GM18511 (cell line): Measurements from ENCODE around the gene FAM20A.

ENCODE experiments used
- ATAC-seq: cut with Tn5 transposase; IDR thresholded peaks from one replicate; pipeline ENCODE4 v1.9.1; 2021; ENCODE audit warnings: mild to moderate bottlenecking, moderate library complexity; ENCODE audit not compliant: unreplicated experiment

Gene FAM20A

DNA sequence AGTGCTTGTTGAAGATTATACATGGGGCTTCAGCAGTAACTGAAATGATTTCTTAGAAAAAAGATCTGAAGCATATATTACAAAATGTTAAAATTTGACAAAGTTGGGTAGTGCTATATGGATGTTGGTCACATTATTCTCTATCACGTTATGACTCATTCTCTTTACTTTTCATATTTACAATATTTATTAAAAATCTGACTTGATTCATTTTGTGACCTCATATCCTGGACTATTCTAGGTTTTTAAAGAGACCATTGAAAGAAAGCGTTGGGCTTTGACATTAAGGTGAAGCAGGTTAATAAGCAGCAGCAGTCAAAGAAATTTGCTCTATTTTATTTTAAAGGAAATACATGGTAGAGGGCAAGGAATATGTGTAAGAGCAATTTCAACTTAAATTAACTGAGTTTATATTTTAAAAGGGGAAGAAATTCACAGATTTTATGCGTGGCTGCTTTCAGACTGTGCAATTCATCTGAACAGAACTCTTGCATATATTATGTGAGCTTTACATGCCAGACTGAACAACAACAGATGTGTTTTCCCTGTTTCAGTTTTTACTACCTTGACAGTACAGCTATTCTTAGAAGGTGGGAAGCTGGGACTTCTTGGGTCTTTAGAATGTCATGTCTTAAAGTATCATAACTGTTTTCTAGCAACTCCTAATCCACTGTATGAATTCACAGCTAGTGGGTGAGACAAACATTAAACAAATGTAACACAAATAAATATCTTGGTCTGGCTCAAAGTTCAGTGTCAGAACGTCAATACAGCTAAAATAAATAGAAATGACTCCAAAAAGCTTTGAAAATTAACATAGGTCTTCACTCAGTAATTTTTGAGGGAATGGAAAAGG lies 10.4 kb upstream of the FAM20A start:
- ATAC-seq, result no peak

DNA sequence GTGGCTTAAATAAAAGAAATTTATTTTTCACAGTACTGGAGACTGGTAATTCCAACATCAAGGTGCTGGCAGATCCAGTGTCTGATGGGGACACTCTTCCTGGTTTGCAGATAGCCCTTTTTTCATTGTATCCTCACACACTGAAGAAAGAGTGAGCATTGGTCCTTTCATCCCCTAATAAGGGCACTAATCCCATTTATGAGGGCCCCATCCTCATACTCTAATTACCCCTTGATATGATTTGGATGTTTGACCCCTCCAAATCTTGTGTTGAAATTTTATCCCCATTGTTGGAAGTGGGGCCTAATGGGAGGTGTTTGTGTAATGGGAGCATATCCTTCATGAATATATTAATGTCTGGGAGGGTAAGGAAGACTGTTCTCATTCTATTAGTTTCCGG lies 9.4 kb upstream of the FAM20A start:
- ATAC-seq, result no peak

DNA sequence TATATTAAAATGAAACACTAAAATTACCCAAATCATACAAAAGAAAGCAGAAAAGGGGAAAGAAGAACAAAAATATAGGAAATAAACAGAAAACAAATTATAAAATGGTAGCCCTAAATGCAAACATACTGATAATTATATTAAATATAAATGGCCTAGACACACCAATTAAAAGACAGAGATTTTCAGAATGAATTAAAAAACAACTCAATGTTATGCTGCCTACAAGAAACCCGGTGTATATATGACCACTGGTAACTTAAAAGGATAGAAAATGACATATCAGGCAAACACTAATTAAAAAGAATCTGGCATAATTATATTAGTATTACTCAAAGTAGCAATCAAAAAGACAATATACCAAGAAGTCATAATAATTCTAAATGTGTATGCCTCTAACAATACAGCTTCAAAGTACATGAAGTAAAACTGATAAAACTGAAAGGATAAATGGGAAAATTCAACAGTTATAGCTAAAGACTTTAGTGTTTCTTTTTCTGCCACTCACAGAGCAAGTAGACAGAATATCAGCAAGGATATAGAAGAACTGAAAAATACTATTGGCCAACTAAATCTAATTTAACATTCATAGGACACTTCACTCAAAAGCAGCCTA lies 7.5 kb upstream of the FAM20A start:
- no peak for ATAC-seq

DNA sequence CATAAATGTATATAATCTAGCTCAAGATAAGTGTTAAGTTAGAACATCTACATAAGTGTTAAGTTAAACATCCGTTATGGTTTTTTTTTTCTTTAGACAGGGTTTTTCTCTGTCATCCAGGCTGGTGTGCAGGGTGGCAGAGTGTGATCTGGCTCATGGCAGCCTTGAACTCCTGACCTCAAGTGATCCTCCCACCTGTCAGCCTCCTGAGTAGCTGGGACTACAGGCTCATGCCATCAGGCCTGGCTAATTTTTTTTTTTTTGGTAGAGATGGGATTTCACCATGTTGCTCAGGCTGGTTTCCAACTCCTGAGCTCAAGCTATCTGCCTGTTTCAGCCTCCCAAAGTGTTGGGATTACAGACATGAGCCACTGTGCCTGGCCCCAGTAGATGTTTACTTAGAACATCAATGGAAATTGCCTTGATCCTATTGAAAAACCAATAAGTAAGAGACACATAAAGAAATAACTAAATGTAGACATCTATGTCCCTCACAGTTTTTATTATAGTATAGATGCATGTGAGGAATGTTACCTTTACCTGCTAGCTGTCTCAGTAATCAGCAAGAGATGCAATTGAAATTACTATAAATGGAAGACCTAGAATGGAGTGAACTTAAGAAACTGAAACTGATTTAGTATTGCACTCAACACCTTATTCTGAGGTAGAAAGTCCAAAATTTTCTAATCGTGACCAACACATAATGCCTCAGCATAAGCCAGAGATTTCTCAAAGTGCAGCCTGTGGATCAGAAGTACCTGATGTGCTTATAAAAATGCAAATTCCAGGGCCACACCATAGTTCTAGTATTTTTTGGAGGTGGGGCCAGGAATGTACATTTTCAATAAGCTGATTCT lies 5.5 kb upstream of the FAM20A start:
- no peak for ATAC-seq

DNA sequence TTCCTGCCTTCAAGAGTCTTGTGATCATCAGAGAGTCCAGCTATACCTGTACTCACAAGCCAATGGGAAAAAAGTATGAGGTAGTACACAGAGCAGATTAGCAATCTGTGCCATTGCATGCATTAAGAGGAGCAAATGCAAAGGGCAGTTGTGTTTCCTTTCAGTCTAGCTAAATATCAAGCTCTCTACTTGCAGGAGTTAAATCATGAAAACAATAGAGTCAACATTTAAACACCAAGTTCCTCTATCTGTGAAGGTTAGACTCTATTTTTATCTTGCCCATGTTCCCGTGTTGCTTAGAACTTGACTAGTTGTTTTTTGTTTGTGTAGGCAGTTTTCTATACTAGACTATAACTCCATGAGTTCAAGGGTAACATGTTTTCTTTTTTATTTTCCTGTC lies 4.7 kb upstream of the FAM20A start:
- no peak for ATAC-seq

GRCh38 chr17:68603656-68604055 lies 2.5 kb upstream of the FAM20A start:
- ATAC-seq, result no peak

GRCh38 chr17:68603027-68603426 lies 1.9 kb upstream of the FAM20A start:
- no peak for ATAC-seq

- no peak for ATAC-seq
Measured at GRCh38 chr17:68602289-68602688, 1.1 kb upstream of the FAM20A start.

- ATAC-seq, result no peak
Measured at GRCh38 chr17:68601565-68602288, 560 bp upstream of the FAM20A start.

DNA sequence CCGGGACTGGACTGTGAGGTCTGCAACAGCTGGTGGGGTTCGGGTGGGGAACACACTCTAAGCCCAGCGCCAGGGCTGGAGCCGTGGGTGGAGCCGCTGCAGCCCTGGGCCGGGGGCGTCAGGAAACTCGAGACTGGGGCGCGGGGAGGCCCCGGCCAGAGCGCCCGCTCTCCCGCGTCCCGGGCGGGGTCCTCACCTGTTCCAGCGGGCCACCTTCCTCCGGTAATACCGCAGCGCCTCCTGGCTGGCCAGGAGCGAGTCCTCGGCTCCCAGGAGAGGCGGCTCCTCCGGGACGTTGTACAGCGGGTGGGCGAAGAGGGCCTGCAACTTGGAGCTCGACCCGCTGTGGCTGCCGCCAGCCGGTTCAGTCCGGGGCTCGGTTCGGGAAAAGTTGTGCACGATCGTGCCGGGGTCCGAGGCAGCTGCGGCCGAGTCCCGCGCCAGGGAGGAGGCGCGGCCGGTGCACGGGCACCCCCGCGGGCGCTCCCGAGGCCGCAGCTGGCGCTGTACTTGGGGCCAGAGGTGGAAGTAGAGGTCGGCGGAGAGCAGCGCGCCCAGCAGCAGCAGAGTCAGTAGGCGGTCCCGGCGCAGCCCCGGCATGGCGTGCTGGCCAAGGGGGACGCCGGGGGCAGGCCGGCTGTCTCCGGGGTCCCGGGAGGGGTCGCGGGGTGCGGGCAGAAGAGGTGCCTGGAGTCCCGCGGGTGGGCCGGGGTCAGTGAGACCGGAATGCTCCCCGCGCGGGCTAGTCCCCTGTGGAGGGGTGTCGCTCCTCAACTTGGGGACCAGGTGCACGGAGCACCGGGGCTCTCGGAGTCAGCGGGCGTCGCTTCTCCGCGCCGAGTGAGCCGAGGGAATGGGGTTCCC lies 868 bp downstream of the FAM20A start:
- ATAC-seq, result no peak

- no peak for ATAC-seq
Measured at GRCh38 chr17:68599552-68600066, 1.6 kb downstream of the FAM20A start.

DNA sequence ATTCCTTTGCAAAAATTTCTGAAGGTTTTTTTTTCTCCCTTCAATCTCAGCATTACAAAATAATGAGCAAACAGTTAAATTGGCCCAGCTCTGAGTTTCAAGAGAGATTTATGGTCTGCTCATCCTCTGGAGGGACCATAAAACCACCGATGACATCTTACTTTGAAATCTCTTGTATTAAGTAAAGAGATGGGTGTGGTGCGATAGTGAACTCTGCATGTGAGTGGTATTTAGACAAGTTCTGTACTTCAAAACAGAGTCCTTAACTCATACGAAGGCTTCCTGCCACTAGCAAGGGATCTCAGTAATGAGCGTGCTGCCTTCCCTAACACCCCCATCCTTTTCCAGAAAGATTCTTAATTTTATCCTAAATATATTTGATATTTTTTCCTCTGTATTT lies 2.1 kb downstream of the FAM20A start:
- ATAC-seq, result no peak

GRCh38 chr17:68598545-68598961 lies 2.6 kb downstream of the FAM20A start:
- ATAC-seq, result no peak

- no peak for ATAC-seq
Measured at GRCh38 chr17:68598074-68598473, 3.1 kb downstream of the FAM20A start.

DNA sequence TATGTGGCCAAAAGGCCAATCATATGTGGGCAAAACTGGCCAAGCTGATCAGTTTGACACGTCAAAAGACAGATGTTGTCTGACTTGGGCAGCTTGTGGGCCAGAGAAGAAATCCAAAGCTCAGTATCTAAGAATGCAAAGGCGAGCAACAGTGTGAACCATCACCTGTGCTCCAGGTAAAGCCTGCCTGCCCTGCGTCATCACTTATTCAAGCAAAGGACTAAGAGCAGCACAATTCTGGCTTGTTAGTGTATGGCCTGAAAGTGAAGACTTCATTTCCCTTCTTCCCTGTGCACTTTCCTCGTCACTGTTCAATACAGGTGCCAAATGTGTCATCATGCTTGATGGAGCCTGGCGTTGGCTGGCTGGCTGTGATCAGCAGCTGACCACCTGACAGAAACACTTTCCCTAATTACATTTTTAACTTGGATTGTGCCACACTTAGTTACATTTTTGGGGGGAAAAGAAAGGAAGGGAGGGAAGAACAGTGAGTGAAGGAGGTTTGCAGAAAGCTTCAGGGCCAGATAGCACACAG lies 4.7 kb downstream of the FAM20A start:
- ATAC-seq, result no peak

DNA sequence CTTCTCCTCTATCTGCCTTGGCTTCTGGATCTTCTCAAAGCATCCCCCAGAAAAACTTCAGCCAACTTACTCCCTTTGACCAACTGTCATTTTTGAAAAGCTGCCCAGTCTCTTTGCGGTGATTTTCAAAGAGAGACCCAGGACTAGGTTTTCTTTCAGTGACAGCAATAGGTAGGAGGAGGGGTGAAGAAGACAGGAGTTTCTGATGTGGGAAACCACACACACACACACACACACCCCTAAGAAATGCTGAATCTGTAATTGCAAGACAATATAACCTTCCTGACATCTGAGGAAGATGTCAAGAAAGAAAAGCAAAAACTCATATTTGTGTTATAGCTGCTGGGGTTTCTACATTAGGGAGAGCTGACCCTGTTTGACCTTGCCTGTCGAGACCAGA lies 5.2 kb downstream of the FAM20A start:
- no peak for ATAC-seq

DNA sequence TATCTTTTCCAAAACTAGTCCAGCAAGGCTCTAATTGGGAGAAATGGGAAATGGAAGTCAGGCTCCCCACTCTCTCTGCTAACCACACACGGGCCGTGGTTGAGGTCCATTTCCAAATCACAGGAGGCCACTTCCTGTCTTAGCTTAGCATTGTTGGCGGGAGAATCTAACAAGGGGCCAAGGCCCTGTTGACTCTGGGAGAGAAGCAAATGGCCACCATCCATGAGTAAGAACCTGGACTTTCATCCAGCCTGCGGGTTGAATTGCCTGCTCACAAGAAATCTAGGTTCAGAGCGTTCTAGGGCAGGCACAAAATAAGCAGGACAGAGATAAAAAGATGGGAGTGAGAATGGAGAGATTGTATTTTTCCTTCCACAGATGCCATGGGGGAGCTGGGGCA lies 5.7 kb downstream of the FAM20A start:
- ATAC-seq, result no peak

DNA sequence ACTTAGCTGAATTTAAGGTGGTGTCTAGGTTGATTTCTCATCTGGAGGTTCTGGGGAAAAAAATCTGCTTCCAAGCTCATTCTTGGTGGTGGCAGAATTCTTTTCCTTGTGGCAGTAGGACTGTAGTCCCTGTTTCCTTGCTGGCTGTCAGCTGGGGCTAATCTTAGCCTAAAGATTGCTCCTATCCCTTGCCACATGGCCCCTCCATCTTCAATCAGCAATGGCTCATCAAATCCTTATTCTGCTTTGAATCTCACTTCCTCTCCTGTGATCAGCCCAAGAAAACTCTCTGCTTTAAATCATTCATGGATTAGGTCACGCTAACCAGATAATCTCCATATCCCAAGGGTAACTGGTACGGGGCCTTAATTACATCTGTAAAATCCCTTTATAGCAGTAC lies 6.6 kb downstream of the FAM20A start:
- no peak for ATAC-seq
